Fibroblast of lung (primary cell): ENCODE results near the gene LUC7L. TPM values are rescaled to one million over a fixed set of nuclear protein-coding genes. Genes with fewer than 3 reads are reported as not detected.

Source experiments
- DNase-seq, 2 donors: peaks; one replicate each; pipeline versions ENCODE4 v3.0.0 to v3.0.0-alpha.2; 2010; ENCODE audit warnings: low read depth in 2 of 2
- H2AFZ ChIP-seq: 2 replicates; pipeline ENCODE4 v1.5.1; 2012; ENCODE audit warnings: low read length, control low read depth, inconsistent platforms
- H3K27ac ChIP-seq: 2 replicates; pipeline ENCODE4 v1.5.1; 2011; ENCODE audit warnings: low read length, control low read depth; ENCODE audit not compliant: insufficient read depth
- H3K27me3 ChIP-seq: 2 replicates; pipeline ENCODE4 v1.5.1; 2011; ENCODE audit warnings: mild to moderate bottlenecking, low read length; ENCODE audit not compliant: control insufficient read depth, insufficient read depth
- H3K36me3 ChIP-seq: 2 replicates; pipeline ENCODE4 v1.5.1; 2011; ENCODE audit warnings: low read length; ENCODE audit not compliant: control insufficient read depth, insufficient read depth
- H3K4me1 ChIP-seq: 2 replicates; pipeline ENCODE4 v1.5.1; 2011; ENCODE audit warnings: low read length; ENCODE audit not compliant: control insufficient read depth, insufficient read depth; ENCODE audit errors: extremely low read depth
- H3K4me2 ChIP-seq: 2 replicates; pipeline ENCODE4 v1.5.1; 2011; ENCODE audit warnings: low read length, control low read depth; ENCODE audit not compliant: insufficient read depth; ENCODE audit errors: extremely low read depth
- H3K4me3 ChIP-seq, 4 experiments: fragments of 200-600 bp in 1 of 4; sonication (generic) in 1 of 4; replicated peaks in 1 of 4; 2 replicates each; pipeline ENCODE4 v1.5.1; 2011 to 2016; ENCODE audit warnings: low read length in 4 of 4, low read depth in 3 of 4, mild to moderate bottlenecking in 3 of 4, control low read depth in 2 of 4, inconsistent platforms in 1 of 4, mixed read lengths in 1 of 4; ENCODE audit not compliant: insufficient read depth in 1 of 4; ENCODE audit errors: control extremely low read depth in 1 of 4
- H3K79me2 ChIP-seq: 2 replicates; pipeline ENCODE4 v1.5.1; 2012; ENCODE audit warnings: mild to moderate bottlenecking, low read length, inconsistent platforms; ENCODE audit not compliant: control insufficient read depth, insufficient read depth
- H3K9ac ChIP-seq: 2 replicates; pipeline ENCODE4 v1.5.1; 2011; ENCODE audit warnings: mild to moderate bottlenecking, low read length, control low read depth; ENCODE audit not compliant: insufficient read depth
- H3K9me3 ChIP-seq: 2 replicates; pipeline ENCODE4 v1.5.1; 2012; ENCODE audit warnings: low read depth, low read length; ENCODE audit not compliant: control insufficient read depth, insufficient read depth
- H4K20me1 ChIP-seq: 2 replicates; pipeline ENCODE4 v1.5.1; 2011; ENCODE audit warnings: low read length; ENCODE audit not compliant: control insufficient read depth, insufficient read depth; ENCODE audit errors: extremely low read depth
- CTCF ChIP-seq, 2 donors: IDR thresholded peaks in 1 of 2; conservative IDR thresholded peaks in 1 of 2; 1 replicate in 1 of 2; 2 replicates in 1 of 2; pipeline ENCODE4 v1.5.1; 2011 to 2012; ENCODE audit warnings: low read length in 2 of 2, control low read depth in 1 of 2, inconsistent platforms in 1 of 2, low read depth in 1 of 2, mild to moderate bottlenecking in 1 of 2
- EZH2 ChIP-seq: IDR thresholded peaks from 2 replicates; pipeline ENCODE4 v1.5.1; 2012; ENCODE audit warnings: low read length, control low read depth, mild to moderate bottlenecking; ENCODE audit errors: missing control alignments
- polyA plus RNA-seq, 2 donors: library from polyadenylated mRNA; depleted of rRNA in 1 of 2; stranded (reverse) in 1 of 2; unstranded in 1 of 2; fragments of >200 nt; gene quantifications; 2 replicates each; pipeline ENCODE4 v1.2.1, GENCODE V29; 2011 to 2012; ENCODE audit warnings: missing spikeins in 1 of 2
- total RNA-seq: library from RNA; depleted of rRNA; stranded (reverse); fragments of >200 nt; gene quantifications from 2 replicates; pipeline ENCODE4 v1.2.1, GENCODE V29; 2014

LUC7L gene
- total and polyA plus RNA-seq, 2 donors (not counting 1 experiment from before 2014, with no cell fraction given): 30.9 to 38.0 TPM

GRCh38 chr16:168424-168823 lies 60.8 kb downstream of the LUC7L start:
- TF ChIP-seq EZH2 (peak; percentile 9), CTCF (conservative IDR thresholded peaks at IDR 0.05 in 1 of 2, IDR thresholded peaks at IDR 0.05 in 1 of 2; ENCODE audit: low read depth in 1 of 2, low read length in 2 of 2) (no peak)
- Histone ChIP-seq H3K4me2 (no peak overlapping the region), H4K20me1 (no peaks in the 10 kb centered on the region), H3K79me2 (no peaks in the 10 kb centered on the region), H3K27ac (no peak overlapping the region), H3K27me3 (peaks cover 37% of the 10 kb centered on the region), H3K36me3 (no peaks in the 10 kb centered on the region), H3K4me1 (no peaks in the 10 kb centered on the region), H3K4me3 (no peak overlapping the region), H3K9me3 (no peaks in the 10 kb centered on the region), H2AFZ (no peak overlapping the region), H3K9ac (no peak overlapping the region)
- no peak for DNase-seq

- no peak overlapping the region for H3K4me3 ChIP-seq
- H3K27ac ChIP-seq: no peak overlapping the region
- H3K36me3 ChIP-seq: no peaks in the 10 kb centered on the region
- no peaks in the 10 kb centered on the region for H3K9me3 ChIP-seq
- H3K79me2 ChIP-seq: no peaks in the 10 kb centered on the region
- H2AFZ ChIP-seq: no peak overlapping the region
- H3K9ac ChIP-seq: no peak overlapping the region
- no peak for DNase-seq
- no peak overlapping the region for H3K4me2 ChIP-seq
- no peaks in the 10 kb centered on the region for H4K20me1 ChIP-seq
- no peaks in the 10 kb centered on the region for H3K4me1 ChIP-seq
- H3K27me3 ChIP-seq: peaks cover 37% of the 10 kb centered on the region
- TF ChIP-seq CTCF (conservative IDR thresholded peaks at IDR 0.05 in 1 of 2, IDR thresholded peaks at IDR 0.05 in 1 of 2; ENCODE audit: low read depth in 1 of 2, low read length in 2 of 2) (no peak), EZH2 (no peak)
These were observed 62.0 kb downstream of the LUC7L start for GRCh38 chr16:167122-167690.

GRCh38 chr16:166375-167121 lies 62.7 kb downstream of the LUC7L start:
- Histone ChIP-seq H3K9ac (no peak overlapping the region), H2AFZ (no peak overlapping the region), H3K4me2 (no peak overlapping the region), H3K4me3 (no peak overlapping the region), H3K9me3 (no peaks in the 10 kb centered on the region), H4K20me1 (no peaks in the 10 kb centered on the region), H3K4me1 (no peaks in the 10 kb centered on the region), H3K27me3 (peaks cover 37% of the 10 kb centered on the region), H3K36me3 (no peaks in the 10 kb centered on the region), H3K79me2 (no peaks in the 10 kb centered on the region), H3K27ac (no peak overlapping the region)
- no peak for DNase-seq
- no peak for TF ChIP-seq CTCF (conservative IDR thresholded peaks at IDR 0.05 in 1 of 2, IDR thresholded peaks at IDR 0.05 in 1 of 2; ENCODE audit: low read depth in 1 of 2, low read length in 2 of 2)
- TF ChIP-seq EZH2: peak; percentile 92
